ENCODE data around the gene FSCN2.

The FSCN2 gene

DNA sequence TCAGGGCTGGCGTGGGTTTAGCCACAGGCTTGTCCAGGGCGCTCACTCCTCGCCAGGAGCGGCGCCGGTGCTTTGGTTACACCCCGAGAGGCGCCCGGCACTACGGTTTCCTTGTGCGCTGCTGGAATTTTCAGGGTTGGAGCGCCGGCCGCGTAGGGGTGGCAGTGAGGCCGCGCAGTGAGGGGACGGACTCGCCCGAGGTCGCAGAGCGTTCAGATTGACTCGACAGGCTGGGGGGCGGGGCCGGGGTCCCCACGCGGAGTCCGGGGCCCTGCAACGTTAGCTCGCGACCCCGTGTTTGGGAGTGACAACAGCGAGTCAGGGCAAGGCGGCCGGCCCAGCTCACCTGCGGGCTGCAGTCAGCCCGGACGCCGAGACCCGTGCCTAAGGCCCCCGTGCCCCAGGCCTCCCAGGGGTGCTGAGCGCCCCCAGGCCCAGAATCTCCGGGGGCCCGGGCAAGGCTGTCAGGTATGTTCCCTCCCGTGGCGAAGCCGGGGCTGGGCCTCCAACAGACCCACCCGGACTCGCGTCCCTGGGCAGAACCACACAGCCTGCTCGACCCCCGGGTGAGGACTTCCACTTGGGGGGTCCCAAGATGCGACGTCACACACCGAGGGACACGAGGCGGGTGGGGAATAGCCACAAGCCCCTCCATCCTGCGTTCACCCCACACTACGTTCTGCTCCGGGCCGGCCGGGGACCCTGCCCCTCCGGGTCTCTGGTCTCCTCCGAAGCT is 14.3 kb upstream of the FSCN2 start:
- peak; percentile 30 for DNase-seq

DNA sequence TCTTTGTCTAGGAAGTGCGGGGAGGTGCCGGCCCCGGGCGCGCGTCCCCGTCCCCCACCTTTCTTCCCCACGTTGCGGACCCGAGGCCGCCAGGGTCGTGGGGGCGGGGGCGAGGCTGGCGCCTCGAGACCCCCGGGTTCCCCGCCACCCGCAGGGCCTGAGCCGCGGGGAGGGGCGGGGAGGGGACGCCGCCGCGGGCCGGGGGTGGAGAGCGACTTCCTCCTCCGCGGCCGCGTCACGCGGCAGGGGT is 13.8 kb upstream of the FSCN2 start:
- no peak for DNase-seq

DNA sequence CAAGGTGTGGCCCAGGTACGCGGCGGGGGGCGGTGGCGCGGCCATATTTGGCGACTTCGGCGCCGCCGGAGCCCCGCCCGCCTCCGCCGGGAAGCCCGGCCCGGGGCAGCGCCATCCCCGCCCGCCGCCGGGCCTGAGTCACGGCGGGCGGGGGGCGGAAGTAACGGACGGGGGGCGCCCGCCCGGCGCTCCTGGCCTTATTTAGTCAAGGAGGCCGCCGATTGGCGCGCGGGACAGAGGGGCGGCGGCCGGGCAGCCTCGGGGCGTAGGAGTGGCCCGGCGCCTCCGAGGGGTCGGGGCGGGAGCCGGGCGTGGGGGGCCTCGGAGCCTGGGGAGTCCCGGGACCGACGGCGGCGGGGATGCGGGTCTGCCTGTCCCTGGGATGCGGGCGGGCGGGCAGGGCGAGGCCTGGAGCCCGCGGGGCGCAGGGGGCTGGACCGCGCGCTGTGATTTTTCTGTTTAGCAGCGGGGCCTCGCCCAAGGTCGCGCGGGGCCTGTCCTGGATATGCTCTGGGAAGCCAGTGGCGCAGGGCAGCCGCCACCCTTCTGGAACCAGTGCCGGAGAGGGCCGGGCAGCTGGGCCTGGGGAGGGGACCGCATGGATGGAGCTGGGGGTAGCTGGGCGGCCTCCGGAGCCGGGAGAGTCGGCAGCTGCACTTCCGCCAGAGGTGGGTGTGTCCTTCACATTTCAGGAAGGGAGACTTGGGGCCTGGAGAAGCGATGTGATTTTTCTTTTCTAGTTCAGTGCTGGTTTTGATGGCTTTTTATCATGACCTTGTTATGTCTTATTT is 13.2 kb upstream of the FSCN2 start:
- DNase-seq: peak; percentile 79

DNA sequence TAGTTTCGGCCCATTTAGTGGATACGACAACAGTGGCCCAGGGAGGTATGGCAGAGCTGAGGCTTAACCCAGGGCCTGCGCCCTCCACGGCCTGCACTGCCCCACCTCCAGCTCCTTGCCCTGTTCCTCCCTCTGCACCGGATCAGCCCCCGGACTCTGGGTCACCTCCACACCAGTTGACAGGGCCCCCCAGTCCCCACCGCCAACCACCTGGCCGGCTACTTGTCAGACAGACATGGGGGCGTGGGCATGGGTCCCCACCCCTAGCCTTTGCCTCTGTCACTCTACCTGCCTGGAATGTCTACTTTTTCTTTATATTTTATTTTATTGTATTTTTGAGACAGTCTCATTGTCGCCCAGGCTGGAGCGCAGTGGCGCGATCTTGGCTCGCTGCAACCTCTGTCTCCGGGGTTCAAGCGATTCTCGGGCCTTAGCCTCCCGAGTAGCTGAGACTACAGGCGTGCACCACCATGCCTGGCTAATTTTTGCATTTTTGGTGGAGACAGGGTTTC is 12.6 kb upstream of the FSCN2 start:
- DNase-seq: no peak

DNA sequence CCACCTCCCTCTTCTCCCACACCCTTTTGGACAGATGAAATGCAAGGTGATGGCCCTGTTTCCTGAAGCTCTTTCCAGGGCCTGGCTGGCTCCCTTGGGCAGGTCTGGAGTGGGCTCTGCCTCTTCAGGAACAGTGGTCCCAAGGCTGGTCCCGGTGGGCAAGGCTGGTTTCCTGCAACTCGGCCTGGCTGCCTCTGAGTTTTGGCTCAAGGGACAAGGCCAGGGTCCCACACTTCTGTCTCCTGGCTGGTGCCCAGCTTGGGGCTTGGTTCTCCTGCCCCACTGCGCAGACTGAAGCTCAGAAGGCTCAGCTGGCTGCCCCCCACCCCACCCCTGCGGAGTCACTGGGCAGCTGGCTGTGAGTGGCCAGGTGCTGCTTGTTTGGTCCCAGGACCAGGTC is 11.7 kb upstream of the FSCN2 start:
- no peak for DNase-seq

DNA sequence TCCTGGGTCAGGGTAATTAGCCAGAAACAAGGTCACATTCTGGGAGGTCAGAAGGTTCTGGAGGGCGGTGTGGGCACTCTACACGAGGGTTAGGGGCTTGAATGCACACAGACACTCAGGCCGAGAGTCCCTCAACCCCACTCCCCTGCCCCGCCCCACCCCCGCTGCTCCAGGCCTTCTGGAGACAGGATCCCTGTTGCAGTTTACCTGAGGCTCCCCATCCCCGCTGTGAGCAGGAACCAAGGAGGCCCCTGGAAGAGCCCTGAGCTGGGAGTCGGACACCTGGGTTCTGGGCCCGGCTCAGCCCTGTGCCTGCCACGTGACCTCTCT is 11.2 kb upstream of the FSCN2 start:
- DNase-seq: no peak

DNA sequence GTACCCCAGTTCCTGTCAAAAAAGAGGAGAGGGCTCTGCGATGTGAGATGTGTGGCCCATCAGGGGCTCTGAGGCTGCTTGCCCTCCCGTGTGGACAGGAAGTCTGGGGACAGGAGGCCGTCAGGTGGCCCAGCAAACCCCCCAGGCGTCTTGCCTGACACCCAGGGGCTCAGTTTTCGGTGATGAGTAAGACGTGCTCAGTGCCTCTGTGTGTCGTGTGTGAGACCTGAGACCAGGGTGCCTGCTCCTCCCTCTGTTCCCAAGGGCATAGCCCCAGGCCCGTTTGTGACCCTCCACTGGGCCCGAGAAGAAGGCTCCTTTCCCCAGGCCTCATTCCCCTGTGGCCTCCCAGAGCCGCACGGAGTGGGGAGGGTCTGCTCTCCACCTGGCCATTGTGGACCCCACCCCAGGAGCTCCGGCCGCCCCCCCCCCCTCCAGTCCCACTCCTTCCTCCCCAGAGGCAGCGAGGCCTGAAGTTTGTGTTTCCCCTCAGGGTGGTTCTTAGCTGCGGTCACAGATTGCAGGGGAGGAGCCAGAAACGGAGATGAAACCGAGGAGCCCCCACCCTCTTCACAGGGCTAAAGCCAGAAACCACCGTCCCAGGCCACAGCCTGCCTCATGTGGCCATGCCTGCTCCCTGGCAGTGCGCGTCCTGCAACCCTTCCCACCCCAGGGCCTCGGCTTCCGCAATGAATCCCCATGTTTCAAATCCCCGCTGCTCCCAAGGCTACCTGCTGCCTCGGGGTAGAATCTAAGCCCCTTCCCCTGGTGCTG is 10.7 kb upstream of the FSCN2 start:
- DNase-seq: peak; percentile 31

DNA sequence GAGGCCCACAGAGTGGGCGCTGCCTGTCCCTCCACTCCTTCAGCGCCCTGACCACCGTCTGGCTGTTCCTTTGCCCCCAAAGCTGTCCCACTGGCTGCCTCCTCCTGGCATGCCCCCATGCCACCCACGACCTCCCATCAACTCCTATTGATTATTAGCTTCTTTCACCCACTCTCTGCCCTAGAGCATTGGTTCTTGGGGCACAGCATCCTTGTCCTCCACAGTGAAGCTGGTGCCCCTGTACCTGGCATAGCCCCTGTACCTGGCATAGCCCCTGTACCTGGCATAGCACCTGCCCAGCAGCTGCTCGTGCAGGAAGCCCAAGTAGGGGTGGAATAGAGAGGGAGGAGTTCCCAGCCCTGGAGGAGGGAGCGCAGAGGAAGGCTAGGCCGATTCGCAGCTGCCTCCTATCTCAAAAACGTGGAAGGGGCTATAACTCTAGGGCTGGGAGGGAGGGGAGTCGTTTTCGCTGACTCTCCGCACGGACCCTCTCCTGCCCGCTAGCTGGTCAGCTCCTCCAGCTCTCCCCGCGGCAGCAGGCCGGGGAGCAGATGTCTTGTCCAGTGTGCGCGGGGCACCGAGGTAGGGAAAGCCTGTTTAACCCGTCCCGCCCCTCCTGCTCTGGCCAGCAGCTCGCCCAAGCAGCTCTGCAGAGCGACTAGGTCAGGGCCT is 9.9 kb upstream of the FSCN2 start:
- no peak for DNase-seq

DNA sequence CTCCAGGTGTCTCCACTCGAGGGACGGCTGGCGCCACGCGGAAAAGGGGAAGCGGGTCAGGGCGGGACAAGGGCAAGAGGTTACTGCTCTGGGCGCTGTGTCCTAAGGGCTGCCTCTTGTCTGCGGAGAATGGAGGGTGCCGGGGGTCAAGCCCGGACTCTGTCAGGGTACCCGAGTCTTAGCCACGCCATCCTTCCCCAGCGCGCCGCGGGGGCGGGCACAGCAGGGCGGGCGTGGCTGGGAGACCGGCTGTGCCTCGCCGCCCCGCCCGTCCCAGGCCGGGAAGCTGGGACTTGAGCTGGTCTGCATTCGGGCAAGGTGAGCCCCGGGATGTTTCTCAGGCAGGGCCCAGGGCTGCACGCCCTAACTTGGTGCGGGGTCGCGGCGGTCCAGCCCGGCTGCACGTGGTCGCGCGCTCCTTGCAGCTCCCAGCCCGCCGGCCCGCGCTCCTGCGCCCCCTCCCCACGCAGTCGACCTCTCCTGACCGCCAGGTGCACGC is 9.3 kb upstream of the FSCN2 start:
- no peak for DNase-seq

DNA sequence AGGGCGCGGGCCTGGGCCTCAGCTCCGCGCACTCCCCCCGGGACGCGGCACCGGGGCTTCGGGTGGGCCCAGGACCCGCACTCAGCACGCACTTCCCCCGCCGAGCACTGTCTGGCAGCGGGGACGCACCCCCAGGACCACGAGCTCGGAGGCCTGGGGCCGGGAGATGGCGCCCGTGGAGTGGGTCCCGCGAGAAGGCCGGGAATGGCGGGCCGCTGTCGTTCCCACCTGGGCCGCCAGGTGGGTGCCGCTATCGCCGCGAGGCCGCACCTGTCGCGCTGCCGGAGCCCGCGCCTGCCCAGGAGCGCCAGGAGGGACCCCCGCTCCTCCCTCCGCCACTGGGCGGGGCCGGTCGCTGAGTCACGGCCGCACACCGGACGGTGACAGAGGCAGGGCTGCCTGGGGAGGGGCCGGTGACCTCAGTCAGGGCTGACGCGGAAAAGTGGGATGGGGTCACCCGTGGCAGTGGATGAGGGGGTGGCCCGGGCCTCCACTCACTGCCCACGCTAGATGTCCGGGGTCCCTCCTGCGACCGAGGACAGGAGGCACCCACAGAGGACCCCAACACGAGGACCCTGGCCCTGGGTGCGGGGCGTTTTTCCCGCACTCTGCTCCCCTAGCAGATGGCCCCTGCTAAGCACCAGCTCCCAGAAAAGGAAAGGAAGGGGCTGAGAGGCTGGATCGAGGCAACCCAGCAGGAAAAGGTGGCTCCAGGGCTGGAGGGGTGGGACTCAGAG is 8.7 kb upstream of the FSCN2 start:
- DNase-seq: peak; percentile 80

DNA sequence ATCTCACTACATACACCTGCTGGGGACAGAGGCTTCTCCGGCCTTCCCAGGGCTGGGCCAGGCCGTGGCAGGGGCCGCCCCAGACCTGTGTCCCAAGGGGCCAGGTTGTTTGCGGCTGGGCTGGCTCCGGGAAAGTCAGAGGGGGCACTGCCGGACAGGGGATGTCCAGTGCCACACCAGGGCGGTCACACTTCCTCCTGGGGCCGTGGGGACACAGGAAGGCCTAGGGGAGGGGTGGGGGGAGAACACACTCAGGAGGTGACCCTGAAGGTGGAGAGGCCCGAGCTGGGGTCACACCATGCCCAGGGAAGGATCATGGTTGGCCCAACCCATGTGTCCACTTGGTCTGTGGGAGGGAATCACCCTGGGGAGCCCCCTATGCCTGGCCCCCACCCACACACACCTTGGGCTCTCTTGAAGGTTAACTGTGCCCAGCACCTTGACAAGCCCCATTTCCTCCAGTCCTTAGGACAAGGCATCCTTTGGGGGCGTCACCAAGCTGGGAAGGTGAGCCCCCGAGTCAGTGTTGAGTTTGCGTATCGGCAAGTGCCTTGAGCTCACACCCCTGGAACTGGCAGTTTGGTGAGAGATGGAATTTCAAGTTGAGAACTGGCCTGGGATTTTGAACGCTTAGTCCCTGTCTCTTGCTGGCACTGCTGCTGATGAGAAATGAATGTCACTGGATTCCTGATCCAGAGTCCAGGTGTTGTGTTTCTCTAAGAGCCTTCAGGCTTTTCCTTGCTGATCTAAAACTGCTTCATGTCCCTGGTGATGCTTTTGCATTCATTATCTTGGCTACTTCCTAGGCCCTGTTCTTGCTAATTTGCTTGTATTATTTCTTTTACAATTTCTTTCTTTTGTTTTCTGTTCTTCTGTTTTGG is 7.9 kb upstream of the FSCN2 start:
- DNase-seq: no peak

DNA sequence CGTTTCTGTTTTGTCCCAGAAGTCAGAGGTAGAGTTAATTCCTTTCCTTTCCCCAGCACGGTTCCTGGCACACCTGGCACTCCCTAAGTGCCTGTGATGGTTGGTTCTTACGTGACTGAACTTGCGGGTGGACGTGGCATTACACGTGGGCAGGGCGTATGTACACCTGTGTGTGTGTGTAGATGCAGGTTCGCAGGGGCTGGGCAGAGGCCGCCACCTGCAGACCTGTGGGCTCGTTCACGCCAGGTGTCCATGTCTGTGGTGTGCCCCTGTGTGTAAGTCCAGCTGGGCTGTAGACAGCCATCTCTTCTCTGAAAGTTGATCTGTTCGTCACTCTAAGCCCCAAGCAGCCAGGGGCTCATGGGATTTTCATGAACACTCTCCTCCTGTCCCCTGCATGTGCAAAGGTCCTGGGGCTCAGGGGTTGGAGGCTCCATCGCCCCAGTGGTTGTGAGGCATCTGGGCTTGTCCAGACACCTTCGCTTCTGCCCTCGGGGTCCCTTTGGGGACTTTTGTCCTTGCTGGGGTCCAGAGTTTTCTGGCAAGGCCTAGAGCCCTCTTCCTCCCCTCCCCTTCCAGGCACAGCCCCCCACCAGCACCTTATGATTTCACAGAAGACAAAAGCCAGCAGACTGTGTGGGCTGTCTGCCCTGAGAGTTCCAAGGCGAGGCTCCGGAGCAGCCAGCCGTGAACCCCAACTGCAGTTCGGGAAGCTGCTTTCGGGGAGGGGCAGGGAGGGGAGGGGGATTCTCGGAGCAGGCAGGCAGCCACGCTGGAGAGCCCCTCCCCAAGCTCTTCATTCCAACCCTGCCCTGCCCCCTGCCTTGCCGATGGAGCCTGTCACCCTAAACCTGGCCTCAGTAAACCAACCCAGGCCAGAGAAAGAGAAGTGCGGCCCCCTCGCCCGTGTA is 5.4 kb upstream of the FSCN2 start:
- DNase-seq: no peak

DNA sequence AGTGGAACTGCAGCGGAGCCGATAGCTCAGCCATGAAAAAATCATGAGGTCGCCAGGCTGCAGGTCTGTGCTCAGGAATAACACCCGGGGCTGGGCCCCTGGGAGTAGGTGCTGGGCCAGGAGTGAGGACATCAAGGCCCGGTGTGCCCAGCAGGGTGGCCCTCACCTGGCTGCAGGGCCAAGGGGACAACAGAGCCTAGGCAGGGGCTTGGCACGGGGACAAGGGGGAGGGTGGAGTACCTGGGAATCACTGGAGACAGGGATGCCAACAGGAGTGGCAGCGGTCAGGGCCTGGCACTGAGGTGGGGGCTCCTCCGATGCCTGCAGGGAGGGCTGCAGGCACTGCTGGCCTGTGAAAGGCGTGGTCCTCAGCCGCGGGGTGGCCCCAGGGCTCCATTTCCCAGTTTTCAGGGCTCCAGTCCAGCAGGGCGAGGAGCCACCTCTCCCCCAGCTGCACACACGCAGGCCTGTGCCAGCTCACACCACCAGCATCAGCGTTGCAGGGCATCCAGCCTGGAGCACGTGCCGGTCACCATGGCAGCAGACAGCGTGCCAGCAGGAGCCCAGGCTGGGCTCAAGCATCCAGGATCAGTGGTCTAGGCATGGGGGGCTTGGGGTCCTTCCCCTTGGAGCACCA is 4.7 kb upstream of the FSCN2 start:
- no peak for DNase-seq

DNA sequence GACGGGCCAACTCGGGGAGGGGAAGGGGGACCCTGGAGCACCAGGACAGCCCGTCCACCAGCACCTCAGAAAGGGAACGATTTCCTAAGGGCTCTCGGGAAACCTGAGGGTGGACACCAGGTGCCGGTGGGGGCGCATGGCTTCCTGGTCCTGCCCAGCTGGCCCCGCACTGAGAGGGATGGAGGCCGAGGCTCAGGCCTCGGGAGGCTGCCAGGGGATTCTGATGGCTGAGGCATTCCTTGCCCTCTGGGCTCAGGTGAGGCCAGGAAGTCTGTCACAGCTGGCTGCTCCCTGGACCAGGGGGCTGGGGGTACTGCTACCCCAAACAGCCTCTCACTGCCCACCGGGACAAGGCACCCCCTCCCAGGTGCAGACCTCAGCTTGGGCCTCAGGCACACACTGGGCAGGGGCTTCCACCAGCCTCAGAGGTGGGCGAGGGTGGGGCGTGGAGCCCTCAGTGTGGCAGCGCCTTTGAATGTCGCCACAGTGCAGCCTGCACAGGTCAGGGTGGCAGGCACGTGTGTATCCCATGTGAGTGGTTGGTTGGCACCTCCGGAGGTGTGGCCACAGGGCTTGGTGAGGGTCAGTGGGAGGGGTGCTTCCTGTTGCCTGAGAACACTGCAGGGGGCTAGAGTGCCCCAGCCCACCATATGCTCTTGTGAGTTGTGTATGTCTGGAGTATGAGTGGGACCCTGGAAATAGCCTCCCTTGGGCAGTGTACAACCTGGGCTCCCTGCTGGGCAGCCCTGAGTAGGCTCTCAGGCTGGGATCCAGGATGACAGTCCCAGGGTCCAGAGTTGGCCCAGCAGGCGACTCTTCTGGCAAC is 3.9 kb upstream of the FSCN2 start:
- DNase-seq: no peak

DNA sequence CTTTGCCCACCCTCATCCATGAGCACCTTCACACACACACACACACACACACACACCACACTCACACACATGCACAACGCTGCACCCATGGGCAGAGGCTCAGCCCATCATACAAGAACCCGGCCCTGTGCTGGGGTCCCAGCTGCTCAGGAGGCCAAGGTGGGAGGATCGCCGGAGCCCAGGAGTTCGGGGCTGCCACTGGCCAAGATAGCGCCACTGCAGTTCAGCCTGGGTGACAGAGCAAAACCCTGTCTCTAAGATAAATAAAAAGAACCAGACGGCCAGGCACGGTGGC is 3.4 kb upstream of the FSCN2 start:
- DNase-seq: no peak

DNA sequence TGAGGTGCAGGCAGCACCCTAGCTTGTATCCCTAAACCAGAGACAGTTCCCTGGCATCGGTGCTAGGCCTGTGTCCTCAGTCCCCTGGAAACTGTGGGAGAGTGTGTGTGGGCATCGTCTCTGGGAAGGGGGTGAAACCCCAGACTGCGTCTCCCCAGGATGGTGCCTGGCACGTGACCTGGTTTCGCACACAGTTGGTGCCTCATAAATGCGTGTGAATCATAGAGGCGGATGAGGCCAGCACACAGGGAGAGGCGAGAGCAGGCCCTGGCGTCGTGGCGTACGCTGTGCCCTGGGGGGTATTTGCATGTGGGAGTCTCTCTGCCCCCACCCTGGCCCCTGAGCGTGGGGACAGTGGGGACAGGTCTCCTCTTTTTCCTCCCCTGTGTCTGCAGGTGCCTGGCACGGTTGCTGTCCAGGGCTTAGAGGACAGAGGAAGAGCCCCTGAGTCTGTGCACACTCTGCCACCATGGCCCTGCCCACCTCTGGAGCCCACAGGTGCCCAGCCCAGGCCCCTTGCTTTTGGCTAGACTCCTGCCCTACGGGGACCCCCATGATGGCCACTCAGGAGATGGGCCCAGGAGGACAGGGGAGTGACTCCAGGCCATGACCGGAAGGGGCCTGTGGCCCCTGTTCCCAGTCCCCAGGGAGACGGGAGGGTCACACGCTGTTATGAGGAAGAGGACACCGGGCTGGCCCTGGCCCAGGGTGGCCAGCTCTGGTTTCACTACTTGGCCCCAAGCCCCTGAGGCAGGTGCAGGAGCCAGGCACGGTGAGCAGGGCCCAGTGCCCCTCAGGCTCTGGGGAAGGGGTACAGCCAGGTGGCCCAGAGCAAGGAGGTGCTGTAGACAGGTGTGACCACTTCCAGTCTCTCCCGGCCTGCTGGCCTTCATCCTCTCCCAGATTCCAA is 1.3 kb upstream of the FSCN2 start:
- DNase-seq: no peak

DNA sequence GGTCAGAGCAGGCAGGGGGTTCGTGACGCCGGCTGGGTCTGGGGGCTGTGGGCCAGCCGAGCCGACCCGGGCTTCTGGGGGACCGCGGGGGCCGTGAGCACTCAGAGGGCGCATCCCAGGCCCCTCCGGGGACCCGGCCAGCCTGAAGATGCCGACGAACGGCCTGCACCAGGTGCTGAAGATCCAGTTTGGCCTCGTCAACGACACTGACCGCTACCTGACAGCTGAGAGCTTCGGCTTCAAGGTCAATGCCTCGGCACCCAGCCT is 140 bp downstream of the FSCN2 start:
- no peak for DNase-seq
